ENCODE data around the gene DGLUCY. TPM values are rescaled to one million over a fixed set of nuclear protein-coding genes. Genes with fewer than 3 reads are reported as not detected.

Gene DGLUCY
- total and polyA plus RNA-seq, 2 of the 8 experiments (the other 6 are each of a cell fraction or from before 2014, with no cell fraction given): 24.9 to 31.8 TPM

DNA sequence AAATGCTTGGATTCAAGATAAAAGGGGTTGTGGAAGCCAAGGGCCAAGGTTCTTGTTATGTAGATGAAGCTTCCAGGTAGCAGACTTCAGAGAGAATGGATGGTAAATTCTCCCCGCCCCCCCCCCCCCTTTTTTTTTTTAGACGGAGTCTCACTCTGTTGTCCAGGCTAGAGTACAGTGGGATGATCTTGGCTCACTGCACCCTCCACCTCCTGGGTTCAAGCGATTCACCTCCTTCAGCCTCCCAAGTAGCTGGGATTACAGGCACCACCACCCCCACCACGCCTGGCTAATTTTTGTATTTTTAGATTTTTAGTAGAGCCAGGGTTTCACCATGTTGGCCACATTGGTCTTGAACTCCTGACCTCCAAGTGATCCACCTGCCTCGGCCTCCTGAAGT lies 4.1 kb downstream of the DGLUCY start:
- H2BK120ac ChIP-seq (replicated peaks; ENCODE audit: low read depth, low read length): no peak overlapping the region
- peaks cover 2% of the 10 kb centered on the region; the same call in 1 of the 2 replicates for H3K23me2 ChIP-seq (ENCODE audit: low read depth, low read length)
- H3K27me3 ChIP-seq (replicated peaks in 1 of 4; ENCODE audit: control insufficient read depth in 3 of 4, extremely low read depth in 1 of 4, insufficient read depth in 3 of 4, low read length in 3 of 4): no peaks in the 10 kb centered on the region
- H4K8ac ChIP-seq (ENCODE audit: extremely low read depth, insufficient read depth, low read length): no peak overlapping the region
- H3K4me2 ChIP-seq (ENCODE audit: insufficient read depth in 1 of 2, low read depth in 2 of 2, low read length in 2 of 2): 0 out of 4 replicates have a peak overlapping the region, but pooled peaks of 1 of the 2 experiments have one; percentile 23
- no peak for DNase-seq (ENCODE audit: low read depth in 1 of 2, low spot score in 2 of 2)
- no peak for TF ChIP-seq ATF3 (IDR thresholded peaks at IDR 0.05; ENCODE audit: insufficient read depth, low read depth, low read length)
- TF ChIP-seq CEBPB (IDR thresholded peaks at IDR 0.05; ENCODE audit: low read depth, low read length): no peak
- TF ChIP-seq CREB1 (IDR thresholded peaks at IDR 0.05): no peak
- TF ChIP-seq CBX8 (IDR thresholded peaks at IDR 0.05; ENCODE audit: borderline replicate concordance, low read depth, low read length): no peak
- peak; percentile 60; the same call in 1 of the 2 replicates for TF ChIP-seq KDM1A (IDR thresholded peaks at IDR 0.05; ENCODE audit: borderline replicate concordance, low read length)
- no peak for TF ChIP-seq NRF1 (IDR thresholded peaks at IDR 0.05; ENCODE audit: low read depth, low read length)
- TF ChIP-seq EGR1 (IDR thresholded peaks at IDR 0.05; ENCODE audit: borderline replicate concordance, low read depth, low read length): no peak
- H3K23ac ChIP-seq (ENCODE audit: insufficient read length): no peak overlapping the region
- H2BK12ac ChIP-seq (ENCODE audit: low read depth, low read length): no peak overlapping the region
- H3K79me1 ChIP-seq (ENCODE audit: low read depth, low read length): no peaks in the 10 kb centered on the region
- no peak overlapping the region for H3K9ac ChIP-seq (replicated peaks in 1 of 4; ENCODE audit: extremely low read depth in 1 of 4, low read depth in 3 of 4, low read length in 3 of 4)
- FAIRE-seq: no peak
- H3K4ac ChIP-seq (replicated peaks; ENCODE audit: insufficient read length, low read depth, low read length): no peak overlapping the region
- H3K79me2 ChIP-seq (ENCODE audit: control insufficient read depth in 1 of 2, insufficient read depth in 2 of 2, low read length in 2 of 2): peaks cover 0 to 15% of the 10 kb centered on the region in 2 experiments; a peak in 1 of 4 replicates
- H3K4me3 ChIP-seq (ENCODE audit: extremely low read depth in 1 of 4, insufficient read depth in 2 of 4, low read depth in 3 of 4, low read length in 4 of 4): peak overlapping the region in 1 of 4 experiments; percentile 38; a peak in 1 of 8 replicates
- no peak overlapping the region for H2AFZ ChIP-seq (ENCODE audit: low read length)
- H3K18ac ChIP-seq (ENCODE audit: extremely low read depth, low read length): no peak overlapping the region
- no peak overlapping the region for H4K5ac ChIP-seq (ENCODE audit: insufficient read length, low read depth, low read length)
- H4K20me1 ChIP-seq (replicated peaks in 1 of 2; ENCODE audit: control insufficient read depth in 1 of 2, insufficient read depth in 2 of 2, low read length in 2 of 2): no peaks in the 10 kb centered on the region
- no peak overlapping the region; the same call in 1 of the 2 replicates for H2BK5ac ChIP-seq (ENCODE audit: low read depth, low read length)
- H2BK20ac ChIP-seq (ENCODE audit: low read length): peak overlapping the region; percentile 64; the same call in 1 of the 2 replicates
- ChIA-PET POLR2A (ENCODE audit: partially characterized antibody) (interaction anchor here (0.7 to 1.1 kb wide), 3 partner anchors 20 to 75 kb away, joined by 3 to 5 read pairs (median 3); no protein-coding TSS in a partner anchor), CTCF (ENCODE audit: partially characterized antibody) (interaction anchor here (0.5 to 3.3 kb wide), 6 partner anchors 20 to 1472 kb away, joined by 3 to 22 read pairs (median 3); no protein-coding TSS in a partner anchor)
- H3K14ac ChIP-seq (ENCODE audit: insufficient read length): no peak overlapping the region
- H2AK5ac ChIP-seq (ENCODE audit: low read depth, low read length): no peak overlapping the region
- WGBS, 2 experiments (ENCODE audit: extremely low coverage in 1 of 2, insufficient coverage in 1 of 2, insufficient read length in 1 of 2, insufficient replicate concordance in 2 of 2, low coverage in 1 of 2, low lambda C conversion rate in 2 of 2, missing lambda C conversion rate in 1 of 2): 92% methylated on average over 3 of the region's 5 CpGs; no CpG with 5 or more reads in 1 of the 2 experiments
- 0 out of 2 replicates have a peak overlapping the region, but pooled peaks have one; percentile 10 for H3K27ac ChIP-seq (ENCODE audit: low read depth, low read length)
- no peak overlapping the region for H3K56ac ChIP-seq (replicated peaks; ENCODE audit: insufficient read length, low read depth, low read length)
- H3K4me1 ChIP-seq (replicated peaks in 1 of 4; ENCODE audit: control insufficient read depth in 3 of 4, insufficient read depth in 4 of 4, low read length in 3 of 4): peaks cover 12 to 30% (median 19%) of the 10 kb centered on the region in 4 experiments
- H4K91ac ChIP-seq (replicated peaks; ENCODE audit: insufficient read length, low read length): no peak overlapping the region
- peaks cover 0 to 7% (median 0%) of the 10 kb centered on the region in 4 experiments; a peak in 1 of 8 replicates for H3K36me3 ChIP-seq (ENCODE audit: control insufficient read depth in 2 of 4, insufficient read depth in 4 of 4, low read length in 3 of 4)
- no peak overlapping the region for H2BK15ac ChIP-seq (ENCODE audit: low read length)
- no peaks in the 10 kb centered on the region for H3K9me3 ChIP-seq (ENCODE audit: insufficient read depth in 2 of 2, low read depth in 1 of 2, low read length in 1 of 2)
